ENCODE data around the gene CCDC85A.

GRCh38 chr2:56179931-56180330, 3.9 kb upstream of the CCDC85A start:
- TF ChIP-seq CTCF (conservative IDR thresholded peaks at IDR 0.05) (no peak), ZFX (IDR thresholded peaks at IDR 0.05) (no peak)

Data from C4-2B (cell line).